Measurements from ENCODE around the gene SNED1. TPM values are rescaled to one million over a fixed set of nuclear protein-coding genes. Genes with fewer than 3 reads are reported as not detected.

The SNED1 gene
- total and polyA plus RNA-seq, 9 of the 15 experiments (the other 6 are each of a cell fraction or from before 2014, with no cell fraction given), result 0.03 to 0.07 (median 0.05) TPM; not detected in 5

DNA sequence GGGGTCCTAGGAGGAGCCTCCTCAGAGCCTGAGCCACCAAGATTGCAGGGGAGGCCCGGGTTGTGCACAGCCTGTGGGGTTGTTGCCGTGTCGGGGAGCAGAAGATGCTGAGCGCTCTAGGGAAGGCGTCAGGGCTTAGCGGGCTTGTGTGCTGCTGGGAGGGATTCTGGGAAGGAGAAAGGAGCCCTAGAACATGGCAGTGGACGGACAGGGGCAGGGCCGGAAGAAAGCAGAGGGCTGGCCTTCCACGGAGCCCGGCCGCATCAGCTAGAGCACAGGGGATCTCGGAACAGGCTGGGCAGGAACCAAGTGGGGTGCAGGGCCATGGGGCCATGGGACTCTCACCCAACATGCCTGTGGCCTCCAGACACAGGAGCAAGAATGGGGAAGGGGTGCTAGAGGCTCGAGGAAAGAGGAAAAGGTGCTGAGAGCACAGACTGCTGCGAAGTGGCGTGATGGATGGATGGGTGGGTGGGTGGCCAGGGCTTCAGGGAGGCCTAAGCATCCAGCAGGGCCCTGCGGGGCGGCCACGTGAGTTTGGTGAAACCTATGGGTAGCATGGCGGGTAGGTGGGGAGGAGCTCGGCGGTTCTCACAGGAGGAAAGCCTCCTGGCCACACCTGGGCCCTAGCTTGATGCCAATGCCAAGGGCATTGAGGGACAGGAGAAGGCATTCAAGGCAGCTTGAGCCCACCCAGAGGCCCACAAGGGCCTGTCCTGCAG, 67.9 kb downstream of the SNED1 start:
- 5% methylated on average over 13 of the region's 21 CpGs for WGBS (ENCODE audit: insufficient coverage, low coverage, missing lambda C conversion rate)
- TF ChIP-seq NCOA1 (IDR thresholded peaks at IDR 0.05; ENCODE audit: low read depth), result no peak
- TF ChIP-seq, protein P1, sequence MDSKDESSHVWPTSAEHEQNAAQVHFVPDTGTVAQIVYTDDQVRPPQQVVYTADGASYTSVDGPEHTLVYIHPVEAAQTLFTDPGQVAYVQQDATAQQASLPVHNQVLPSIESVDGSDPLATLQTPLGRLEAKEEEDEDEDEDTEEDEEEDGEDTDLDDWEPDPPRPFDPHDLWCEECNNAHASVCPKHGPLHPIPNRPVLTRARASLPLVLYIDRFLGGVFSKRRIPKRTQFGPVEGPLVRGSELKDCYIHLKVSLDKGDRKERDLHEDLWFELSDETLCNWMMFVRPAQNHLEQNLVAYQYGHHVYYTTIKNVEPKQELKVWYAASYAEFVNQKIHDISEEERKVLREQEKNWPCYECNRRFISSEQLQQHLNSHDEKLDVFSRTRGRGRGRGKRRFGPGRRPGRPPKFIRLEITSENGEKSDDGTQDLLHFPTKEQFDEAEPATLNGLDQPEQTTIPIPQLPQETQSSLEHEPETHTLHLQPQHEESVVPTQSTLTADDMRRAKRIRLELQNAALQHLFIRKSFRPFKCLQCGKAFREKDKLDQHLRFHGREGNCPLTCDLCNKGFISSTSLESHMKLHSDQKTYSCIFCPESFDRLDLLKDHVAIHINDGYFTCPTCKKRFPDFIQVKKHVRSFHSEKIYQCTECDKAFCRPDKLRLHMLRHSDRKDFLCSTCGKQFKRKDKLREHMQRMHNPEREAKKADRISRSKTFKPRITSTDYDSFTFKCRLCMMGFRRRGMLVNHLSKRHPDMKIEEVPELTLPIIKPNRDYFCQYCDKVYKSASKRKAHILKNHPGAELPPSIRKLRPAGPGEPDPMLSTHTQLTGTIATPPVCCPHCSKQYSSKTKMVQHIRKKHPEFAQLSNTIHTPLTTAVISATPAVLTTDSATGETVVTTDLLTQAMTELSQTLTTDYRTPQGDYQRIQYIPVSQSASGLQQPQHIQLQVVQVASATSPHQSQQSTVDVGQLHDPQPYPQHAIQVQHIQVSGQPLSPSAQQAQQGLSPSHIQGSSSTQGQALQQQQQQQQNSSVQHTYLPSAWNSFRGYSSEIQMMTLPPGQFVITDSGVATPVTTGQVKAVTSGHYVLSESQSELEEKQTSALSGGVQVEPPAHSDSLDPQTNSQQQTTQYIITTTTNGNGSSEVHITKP (IDR thresholded peaks at IDR 0.05; ENCODE audit: partially characterized antibody), result no peak
- FAIRE-seq (no peak), ATAC-seq (no peak), DNase-seq (ENCODE audit: extremely low read depth in 1 of 4, low spot score in 3 of 4) (no peak)
- Histone ChIP-seq H4K20me1 (replicated peaks; ENCODE audit: control insufficient read depth, insufficient read depth, low read length) (0 out of 2 replicates have a peak, but pooled peaks cover 6% of the 10 kb centered on the region), H3K4me2 (ENCODE audit: insufficient read depth, low read length) (no peak overlapping the region), H3K4me1 (replicated peaks in 1 of 2; ENCODE audit: control insufficient read depth in 2 of 2, insufficient read depth in 2 of 2, low read length in 2 of 2) (peaks cover 0 to 34% of the 10 kb centered on the region in 2 experiments; a peak in 2 of 5 replicates), H3K9ac (ENCODE audit: insufficient read depth in 1 of 2, low read depth in 2 of 2, low read length in 2 of 2) (no peak overlapping the region), H3K9me3 (replicated peaks; ENCODE audit: control insufficient read depth, insufficient read depth, low read depth, low read length) (no peaks in the 10 kb centered on the region), H2AFZ (ENCODE audit: low read depth, low read length) (no peak overlapping the region), H3K79me2 (ENCODE audit: control insufficient read depth, insufficient read depth, low read length) (no peaks in the 10 kb centered on the region), H3K27me3 (ENCODE audit: control insufficient read depth in 2 of 2, insufficient read depth in 2 of 2, low read length in 2 of 2) (peaks cover 9 to 77% of the 10 kb centered on the region in 2 experiments; a peak in 3 of 5 replicates), H3K36me3 (ENCODE audit: control insufficient read depth, insufficient read depth, low read length) (no peaks in the 10 kb centered on the region), H3K9me1 (ENCODE audit: control insufficient read depth, insufficient read depth, low read length) (no peaks in the 10 kb centered on the region), H3K27ac (ENCODE audit: extremely low read depth, low read depth, low read length) (no peak overlapping the region), H3K4me3 (no peak overlapping the region)
- ChIA-PET CTCF (ENCODE audit: low intra/inter-chr PET ratio) (no interaction called here), POLR2A (no interaction called here)
- no TSS peak for BruUV-seq (replicated peaks)
- in situ Hi-C loops (cut with MboI), result no loop called here
- intact Hi-C loops (cut with micrococcal nuclease), result no loop called here
